LoVo (cell line): Measurements from ENCODE around the gene LMTK2.
"Not testable (repeated sequence)": the region's sequence is repeated elsewhere in the genome, so short reads cannot be mapped to it uniquely, and the experiment has no call there.

Experiments
- DNase-seq: peaks from one replicate; pipeline ENCODE4 v3.0.0-alpha.2; 2016; ENCODE audit warnings: low spot score

The LMTK2 gene

GRCh38 chr7:98217623-98218582 is 111.2 kb downstream of the LMTK2 start:
- no peak for DNase-seq

DNA sequence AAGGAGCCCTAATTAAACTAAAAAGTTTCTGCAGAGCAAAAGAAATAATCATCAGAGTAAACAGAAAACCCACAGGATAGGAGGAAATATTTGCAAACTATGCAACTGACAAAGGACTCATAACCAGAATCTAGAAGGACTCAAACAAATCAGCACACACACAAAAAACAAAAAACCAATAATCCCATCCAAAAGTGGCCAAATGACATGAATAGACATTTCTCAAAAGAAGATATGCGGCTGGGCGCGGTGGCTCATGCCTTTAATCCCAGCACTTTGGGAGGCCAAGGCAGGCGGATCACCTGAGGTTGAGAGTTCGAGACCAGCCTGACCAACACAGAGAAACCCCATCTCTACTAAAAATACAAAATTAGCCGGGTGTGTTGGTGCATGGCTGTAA is 112.7 kb downstream of the LMTK2 start:
- not testable (repeated sequence) for DNase-seq

- DNase-seq: no peak
Measured at GRCh38 chr7:98221611-98222532, 115.2 kb downstream of the LMTK2 start.

- no peak for DNase-seq
Measured at GRCh38 chr7:98222533-98223195, 116.0 kb downstream of the LMTK2 start.

DNA sequence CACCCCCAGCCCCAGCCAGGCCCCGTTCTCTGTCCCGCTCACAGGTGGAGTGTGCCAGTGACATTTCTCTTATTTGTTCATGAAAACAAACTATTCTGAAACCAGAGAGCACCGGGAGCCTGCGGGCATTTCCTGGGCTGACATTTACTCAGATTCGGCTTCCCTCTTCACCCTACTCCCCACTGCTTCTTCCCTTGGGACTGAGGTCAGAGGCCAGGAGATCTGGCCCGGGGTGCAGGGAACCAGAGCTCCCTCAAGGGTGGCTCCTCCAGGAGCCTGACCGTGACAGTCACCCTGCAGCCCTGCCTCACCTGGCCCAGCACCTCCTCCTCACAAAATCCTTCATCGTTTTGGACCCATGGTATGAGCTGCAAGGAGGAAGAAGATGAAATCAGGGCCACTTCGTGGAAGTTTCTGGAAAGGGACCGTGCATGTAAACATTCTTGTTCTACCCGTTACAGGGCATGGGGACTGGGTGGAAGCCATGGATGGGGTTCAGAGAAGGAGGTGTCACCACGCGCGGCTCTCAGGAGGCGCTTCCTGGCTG is 116.8 kb downstream of the LMTK2 start:
- no peak for DNase-seq

DNA sequence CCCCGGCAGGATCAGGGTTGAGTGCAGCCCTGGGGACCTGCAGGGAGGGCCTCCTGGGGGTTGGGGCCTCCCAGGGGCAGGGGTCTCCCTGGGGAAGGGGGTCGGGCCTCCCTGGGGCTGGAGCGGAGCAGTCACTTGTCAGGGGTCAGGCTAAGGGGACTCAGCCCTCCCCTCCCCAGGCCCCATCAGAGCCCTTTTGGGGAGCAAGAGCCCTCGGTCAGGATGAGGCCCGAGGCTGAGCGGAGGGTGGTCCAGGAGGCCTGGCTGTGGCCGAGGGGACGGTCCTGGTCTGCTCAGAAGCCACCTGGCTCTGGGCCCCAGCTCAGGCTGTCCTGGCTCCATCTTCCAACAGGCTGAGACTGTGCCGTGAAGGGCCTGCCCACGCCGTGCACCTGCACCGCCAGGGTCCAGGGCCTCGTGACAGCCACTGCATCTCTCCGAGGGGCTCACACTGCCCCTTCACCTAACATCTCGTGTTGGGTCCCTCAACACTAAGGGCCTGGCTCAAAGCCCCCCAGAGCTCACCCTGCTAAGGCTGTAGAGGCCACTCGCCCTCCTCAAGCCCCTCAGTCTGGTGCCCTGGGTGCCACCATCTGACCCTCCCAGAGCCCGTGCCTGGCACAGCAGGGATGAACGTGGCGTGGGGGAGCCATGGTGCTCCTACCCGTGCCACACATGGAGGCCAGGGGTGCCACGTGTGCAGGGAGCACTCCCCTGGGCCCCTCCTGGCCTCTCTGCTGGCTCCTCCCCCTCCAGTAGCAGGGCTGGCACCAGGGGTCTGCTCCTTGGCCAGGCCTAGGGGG is 117.4 kb downstream of the LMTK2 start:
- DNase-seq: no peak

GRCh38 chr7:98224701-98225181 is 118.1 kb downstream of the LMTK2 start:
- DNase-seq: no peak

GRCh38 chr7:98225913-98226614 is 119.4 kb downstream of the LMTK2 start:
- no peak for DNase-seq

DNA sequence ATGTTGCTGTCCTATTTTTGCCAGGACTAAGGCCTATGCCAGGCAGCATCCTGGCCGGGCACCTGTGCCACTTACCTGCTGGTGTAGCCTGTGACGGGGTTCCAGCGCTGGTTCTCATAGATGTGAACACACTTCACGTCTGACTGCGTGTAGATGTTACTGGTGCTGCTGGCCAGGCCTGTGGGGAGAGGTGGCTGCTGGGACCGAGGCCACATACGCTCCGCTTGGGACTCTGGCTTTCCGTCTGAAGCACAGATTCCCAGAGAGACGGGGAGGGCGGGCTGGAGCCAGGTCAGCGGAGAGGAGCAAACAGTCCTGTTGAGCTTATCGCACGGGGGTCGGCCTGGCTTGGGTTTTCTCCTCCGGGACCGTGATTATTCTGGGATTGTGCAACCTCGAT is 121.3 kb downstream of the LMTK2 start:
- no peak for DNase-seq

DNA sequence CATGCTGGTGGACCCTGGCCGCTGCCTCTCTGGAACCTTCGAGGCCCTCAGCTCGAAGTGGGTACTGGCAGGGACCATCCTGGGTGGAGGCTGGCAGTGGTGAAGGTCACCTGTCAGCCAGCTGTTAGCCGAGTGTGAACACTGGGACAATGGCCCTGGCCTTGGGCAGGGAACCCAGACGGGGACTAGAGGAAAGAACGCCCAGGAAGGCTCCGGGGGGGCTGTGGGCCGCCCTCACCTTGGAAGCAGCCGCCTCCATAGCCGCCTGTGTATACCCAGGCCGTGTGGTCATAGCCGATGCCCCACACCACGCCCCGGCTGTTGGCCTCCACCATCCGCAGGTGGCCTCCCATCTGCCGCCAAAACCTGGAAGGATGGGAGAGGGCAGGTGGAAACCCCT is 122.1 kb downstream of the LMTK2 start:
- no peak for DNase-seq

- DNase-seq: no peak
Measured at GRCh38 chr7:98229441-98229840, 122.8 kb downstream of the LMTK2 start.

DNA sequence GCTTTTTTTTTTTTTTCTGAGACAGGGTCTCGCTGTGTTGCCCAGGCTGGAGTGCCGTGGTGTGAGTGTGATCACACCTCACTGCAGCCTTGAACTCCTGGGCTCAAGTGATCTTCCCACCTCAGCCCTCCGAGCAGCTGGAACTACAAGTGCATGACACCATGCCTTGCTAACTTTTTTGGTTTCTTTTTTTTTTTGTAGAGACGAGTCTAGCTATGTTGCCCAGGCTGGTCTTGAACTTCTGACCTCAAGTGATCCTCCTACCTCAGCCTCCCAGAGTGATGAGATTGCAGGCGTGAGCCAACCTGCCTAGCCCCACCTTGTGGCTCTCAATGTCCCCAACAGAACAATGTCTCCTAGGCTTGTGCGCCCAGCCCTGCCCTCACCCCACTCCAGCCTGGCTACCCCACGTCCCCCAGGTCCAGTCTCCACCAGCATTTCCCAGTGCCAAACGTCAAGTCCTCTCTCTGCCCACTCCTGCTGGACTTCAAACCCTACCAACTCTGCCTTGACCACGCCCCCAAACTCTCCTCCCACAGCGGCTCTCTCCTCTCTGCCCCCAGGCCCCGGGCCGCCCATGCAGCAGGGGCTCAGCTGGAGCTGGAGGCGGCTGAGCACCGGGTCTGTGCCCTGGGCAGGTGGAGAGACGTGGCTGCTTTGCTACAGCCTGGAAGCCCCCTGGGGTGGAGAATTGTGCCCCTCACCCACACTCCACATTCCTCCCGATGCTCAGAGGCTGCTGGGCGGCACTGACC is 123.5 kb downstream of the LMTK2 start:
- DNase-seq: no peak

GRCh38 chr7:98230746-98231471 is 124.2 kb downstream of the LMTK2 start:
- no peak for DNase-seq

GRCh38 chr7:98231493-98232262 is 125.0 kb downstream of the LMTK2 start:
- DNase-seq: no peak

DNA sequence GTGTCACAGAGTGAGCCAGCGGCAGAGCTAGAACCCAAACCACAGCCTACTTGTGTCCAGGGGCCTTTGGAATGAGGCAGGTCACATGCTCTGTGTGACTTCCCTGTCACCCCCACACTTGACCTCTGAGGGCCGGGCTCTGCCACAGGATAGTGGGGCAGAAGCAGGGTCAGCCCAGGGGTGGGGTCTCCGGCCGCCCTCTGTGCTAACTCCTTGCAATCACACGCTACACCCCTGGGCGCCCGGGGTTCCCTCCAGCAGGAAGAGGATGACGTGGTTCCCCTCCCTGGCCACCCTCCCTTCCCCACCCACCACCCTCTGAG is 125.6 kb downstream of the LMTK2 start:
- no peak for DNase-seq

DNA sequence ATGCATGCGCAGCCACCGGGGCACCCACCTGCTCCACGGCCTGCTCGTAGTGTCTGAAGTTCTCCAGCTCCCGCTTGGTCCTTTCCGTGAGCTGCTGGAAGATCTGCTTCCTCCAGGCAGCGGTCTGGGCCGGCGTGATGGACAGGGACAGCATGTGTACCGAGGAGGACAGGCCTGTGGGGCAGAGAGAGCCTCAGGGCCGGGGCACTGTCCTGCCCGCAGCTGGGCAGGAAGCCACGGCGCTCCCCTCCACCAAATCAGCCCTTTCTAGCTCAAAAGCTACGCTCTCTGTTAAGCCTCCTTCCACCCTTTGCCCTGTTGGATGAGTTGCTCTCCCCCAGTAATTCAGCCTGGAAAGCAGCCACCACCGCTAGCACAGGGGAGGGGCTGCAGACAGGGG is 126.1 kb downstream of the LMTK2 start:
- DNase-seq: no peak

DNA sequence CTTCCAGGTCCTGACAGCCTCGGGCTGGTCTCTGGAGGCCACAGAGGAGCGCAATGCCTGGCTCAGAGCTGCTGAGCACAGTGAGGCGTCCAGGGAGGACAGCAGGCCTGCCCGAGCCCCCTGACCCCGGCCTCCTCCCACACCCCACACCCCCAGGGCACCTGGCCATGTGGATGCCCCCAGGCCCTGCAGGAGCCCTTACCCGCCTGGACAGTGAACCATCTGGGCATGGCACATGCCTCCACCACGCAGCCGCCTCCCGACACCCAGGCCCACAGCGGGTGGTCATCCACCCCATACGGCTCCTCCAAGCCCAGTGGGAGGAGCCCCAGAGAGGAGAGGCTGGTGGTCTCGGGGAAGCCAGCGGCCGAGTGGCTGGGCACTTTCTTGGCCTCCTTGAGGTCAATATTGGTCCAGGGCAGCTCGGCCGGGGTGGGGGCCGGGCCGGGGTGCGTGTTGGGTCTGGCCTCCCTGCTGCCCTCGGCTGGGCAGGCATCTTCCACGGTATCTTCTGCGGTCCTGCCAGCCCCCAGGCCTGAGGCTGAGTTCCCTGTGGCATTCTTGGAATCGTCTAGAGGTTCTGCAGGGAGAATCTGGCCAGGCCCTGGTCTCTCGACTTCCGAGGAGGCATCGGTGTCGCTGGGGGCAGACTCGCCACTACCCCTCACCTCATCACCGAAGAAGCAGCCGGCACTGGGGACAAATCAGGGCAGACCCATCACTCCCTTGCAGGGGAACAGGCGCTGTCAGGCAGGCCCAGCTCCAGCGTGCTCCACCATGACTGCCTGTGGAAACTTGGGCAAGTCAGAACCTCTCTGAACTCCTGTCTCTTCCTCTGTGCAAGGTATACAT is 126.8 kb downstream of the LMTK2 start:
- DNase-seq: no peak
